Upper lobe of left lung (tissue), 4 donors: ENCODE measurements around the gene PCYOX1L.

ENCODE experiments used
- EP300 ChIP-seq, 4 donors: sonication (generic); formaldehyde crosslinking; IDR thresholded peaks; one replicate each; pipeline ENCODE4 v1.5.1; 2017; ENCODE audit warnings: antibody characterized with exemption in 4 of 4, control low read depth in 2 of 4
- POLR2A ChIP-seq, 4 donors: fragments of 450-650 bp; IDR thresholded peaks; one replicate each; pipeline ENCODE4 v1.5.1; 2016 to 2017; ENCODE audit warnings: antibody characterized with exemption in 4 of 4, mild to moderate bottlenecking in 2 of 4
- TF ChIP-seq, protein P1 (sequence below), 6 experiments: fragments of 450-650 bp in 4 of 6; fragments of 200-600 bp in 2 of 6; sonication (generic) in 2 of 6; IDR thresholded peaks; one replicate each; pipeline ENCODE4 v1.5.1; 2016 to 2019; ENCODE audit warnings: antibody characterized with exemption in 6 of 6

- TF ChIP-seq, protein P1, sequence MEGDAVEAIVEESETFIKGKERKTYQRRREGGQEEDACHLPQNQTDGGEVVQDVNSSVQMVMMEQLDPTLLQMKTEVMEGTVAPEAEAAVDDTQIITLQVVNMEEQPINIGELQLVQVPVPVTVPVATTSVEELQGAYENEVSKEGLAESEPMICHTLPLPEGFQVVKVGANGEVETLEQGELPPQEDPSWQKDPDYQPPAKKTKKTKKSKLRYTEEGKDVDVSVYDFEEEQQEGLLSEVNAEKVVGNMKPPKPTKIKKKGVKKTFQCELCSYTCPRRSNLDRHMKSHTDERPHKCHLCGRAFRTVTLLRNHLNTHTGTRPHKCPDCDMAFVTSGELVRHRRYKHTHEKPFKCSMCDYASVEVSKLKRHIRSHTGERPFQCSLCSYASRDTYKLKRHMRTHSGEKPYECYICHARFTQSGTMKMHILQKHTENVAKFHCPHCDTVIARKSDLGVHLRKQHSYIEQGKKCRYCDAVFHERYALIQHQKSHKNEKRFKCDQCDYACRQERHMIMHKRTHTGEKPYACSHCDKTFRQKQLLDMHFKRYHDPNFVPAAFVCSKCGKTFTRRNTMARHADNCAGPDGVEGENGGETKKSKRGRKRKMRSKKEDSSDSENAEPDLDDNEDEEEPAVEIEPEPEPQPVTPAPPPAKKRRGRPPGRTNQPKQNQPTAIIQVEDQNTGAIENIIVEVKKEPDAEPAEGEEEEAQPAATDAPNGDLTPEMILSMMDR (IDR thresholded peaks at IDR 0.05): no peak
- no peak for TF ChIP-seq POLR2A (IDR thresholded peaks at IDR 0.05)
- TF ChIP-seq EP300 (IDR thresholded peaks at IDR 0.05): no peak
Measured at GRCh38 chr5:149323621-149324205, 34.1 kb upstream of the PCYOX1L start.
